GM19372 (cell line): Measurements from ENCODE around the gene VSNL1.
A peak's percentile ranks its signal among the peaks of the same experiment; 100 is the strongest.
"Not testable (repeated sequence)": the region's sequence is repeated elsewhere in the genome, so short reads cannot be mapped to it uniquely, and the experiment has no call there.

Experiments
- ATAC-seq: cut with Tn5 transposase; IDR thresholded peaks from one replicate; pipeline ENCODE4 v1.9.1; 2021; ENCODE audit warnings: mild to moderate bottlenecking, low read depth, moderate library complexity; ENCODE audit not compliant: unreplicated experiment

VSNL1 gene

GRCh38 chr2:17541531-17541950 lies 1.0 kb downstream of the VSNL1 start:
- ATAC-seq: no peak

- no peak for ATAC-seq
These were observed 2.0 kb downstream of the VSNL1 start for GRCh38 chr2:17542471-17542870.

DNA sequence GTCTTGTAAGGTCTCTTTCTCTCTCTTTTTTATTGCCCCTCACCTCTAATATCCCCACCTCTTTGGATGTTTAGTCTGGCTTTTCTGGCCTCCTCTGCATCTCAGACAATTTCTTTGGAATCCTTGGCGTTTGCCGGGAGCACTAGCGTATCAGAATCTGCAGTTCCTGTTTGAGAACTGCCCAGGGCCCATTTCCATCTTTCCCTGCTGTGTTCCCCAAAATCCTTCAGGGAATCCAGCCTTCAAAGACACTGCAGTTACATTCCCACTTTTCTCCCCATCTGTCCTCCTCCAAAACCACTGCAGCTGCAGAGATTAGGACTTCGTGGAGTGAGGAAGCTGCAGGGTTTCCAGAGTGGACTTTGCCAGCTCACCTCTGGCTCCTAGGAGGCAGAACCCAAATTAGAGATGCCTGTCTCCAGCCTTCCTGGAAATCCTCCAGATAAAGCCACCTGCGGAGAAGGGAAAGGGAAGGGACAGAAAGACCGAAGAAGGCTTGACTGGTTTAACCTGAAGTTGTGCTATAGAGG lies 2.7 kb downstream of the VSNL1 start:
- no peak for ATAC-seq

DNA sequence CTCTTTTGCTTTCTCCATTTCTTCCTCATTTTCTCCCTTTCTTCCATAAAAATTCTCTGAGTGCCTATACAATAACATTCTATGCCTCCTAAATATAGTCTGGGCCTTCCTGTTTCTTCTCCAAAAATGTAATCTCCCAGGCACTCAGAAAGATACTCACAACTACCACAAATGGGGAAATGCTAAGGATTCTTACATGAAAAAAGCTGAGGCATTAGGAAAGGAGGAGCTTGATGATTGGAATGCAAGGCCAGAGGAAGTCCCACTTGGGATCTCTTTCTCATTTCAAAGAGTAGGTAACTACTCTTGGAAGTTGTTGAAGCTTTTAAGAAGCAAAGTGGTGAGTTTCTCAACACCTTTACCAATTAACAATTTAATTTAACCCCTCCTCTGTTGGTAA lies 3.4 kb downstream of the VSNL1 start:
- ATAC-seq: no peak

DNA sequence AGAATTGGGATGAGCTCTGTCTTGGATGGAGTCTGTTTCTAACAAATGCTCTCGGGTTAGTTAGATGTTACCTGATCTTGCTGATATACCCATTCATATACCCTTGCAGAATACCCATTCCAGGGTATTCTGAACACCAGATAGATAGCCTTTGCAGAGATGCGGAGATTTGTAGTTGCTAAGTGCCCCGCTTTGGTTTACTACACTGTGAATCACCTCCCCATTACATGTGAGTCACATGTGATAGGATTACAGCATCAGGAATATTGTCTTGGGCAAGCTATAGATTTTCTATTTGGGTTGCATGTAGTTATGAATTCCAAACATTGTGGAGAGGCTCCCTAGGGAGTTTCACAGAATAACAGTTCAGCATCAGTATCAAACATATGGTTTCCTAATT lies 3.8 kb downstream of the VSNL1 start:
- ATAC-seq: no peak

DNA sequence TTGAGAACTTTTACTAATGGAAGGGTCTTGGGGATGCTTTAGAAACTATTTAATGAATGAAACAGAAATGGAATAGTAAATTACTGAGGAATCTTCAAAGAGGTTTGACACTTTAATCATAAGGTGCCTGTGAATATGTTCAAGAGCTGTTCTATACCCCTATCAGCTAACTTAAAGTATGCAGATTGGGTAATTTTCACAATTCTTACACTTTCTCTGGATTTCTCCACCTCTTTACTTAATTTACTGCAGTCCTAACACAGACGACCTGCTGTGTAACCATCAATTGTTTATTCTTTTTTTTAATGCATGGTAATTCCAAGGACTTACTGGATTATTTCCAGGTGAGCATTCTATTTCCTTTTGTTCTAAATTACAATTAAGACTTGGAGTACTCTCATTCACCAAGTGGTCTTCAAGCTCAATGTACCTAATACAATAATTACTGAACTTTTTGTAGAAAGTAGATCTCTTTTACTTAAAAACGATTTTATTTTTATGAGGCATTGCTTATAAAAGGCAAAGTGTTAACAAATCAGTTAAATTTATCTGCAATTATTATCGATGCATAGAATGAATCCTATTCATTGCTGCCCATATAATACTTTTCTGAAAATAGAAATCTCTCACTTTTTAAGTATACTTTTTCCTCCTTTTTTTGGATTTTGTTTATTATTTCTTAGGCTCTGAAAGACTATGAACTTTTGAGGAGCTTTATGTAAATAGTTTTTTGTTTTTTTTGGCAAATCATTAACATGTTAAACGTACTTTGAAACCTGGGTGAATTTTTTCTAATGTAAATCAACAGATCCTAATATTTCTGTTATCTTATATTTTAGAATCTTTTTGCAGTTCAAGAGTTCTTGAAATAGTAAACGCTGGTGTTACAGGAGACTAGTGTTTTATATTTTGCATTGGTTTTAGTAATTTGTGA lies 5.5 kb downstream of the VSNL1 start:
- no peak for ATAC-seq

DNA sequence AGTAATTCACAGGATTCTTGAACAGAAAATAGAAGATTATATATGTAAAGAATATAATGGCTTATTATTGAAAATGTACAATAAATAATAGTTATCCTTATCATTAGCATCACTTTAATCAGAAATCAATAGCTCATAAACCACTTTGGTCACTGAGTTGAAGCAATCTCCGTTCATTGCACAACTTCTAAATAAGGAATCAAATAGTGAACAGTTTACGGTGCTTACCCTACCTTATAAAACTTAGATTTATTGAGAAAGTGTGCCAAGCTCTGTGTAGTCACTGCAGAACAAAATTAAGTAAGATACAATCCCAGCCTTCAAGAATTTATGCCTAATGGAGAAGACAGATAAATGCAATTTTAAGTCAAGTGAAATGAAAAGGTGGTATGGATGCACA lies 6.7 kb downstream of the VSNL1 start:
- no peak for ATAC-seq

DNA sequence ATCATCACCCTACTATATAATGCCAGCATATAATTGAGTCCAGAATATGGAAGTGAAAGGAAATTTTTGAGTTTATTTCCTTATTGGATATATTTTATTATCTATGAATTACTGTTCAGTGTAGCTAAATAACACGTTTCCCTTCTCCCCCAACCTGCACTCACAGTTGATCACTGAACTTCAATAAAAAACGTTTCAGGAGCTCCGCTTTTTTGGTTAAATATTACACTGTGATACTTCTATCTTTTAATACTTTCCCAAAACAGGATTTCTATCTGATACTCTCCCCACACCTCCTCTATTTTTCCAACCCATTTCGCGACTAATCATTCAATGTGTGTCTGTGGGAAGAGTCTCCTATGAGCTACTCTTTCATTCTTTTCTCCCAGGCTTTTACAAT lies 7.2 kb downstream of the VSNL1 start:
- ATAC-seq: no peak

GRCh38 chr2:17550907-17551306 lies 10.4 kb downstream of the VSNL1 start:
- ATAC-seq: no peak

GRCh38 chr2:17555150-17555549 lies 14.7 kb downstream of the VSNL1 start:
- ATAC-seq: no peak

DNA sequence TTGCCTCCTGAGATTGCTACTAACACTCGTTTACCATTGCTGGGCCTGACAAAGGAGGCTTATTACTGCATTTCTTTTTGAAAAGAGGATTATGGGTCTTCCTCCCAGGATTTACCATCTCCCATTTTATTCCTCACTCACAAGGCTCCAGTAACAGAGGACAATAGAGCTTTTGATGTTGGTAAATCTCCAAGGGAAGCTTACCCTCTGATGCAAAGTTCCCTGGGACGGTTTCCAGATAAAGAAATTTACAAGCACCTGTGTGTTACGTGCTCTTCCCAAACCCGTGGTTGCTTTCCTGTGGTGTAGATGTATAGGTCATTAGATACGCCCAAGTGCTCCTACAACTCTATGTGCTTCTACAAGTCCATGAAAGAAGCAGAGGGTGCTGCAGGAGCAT lies 17.1 kb downstream of the VSNL1 start:
- no peak for ATAC-seq

GRCh38 chr2:17558053-17558452 lies 17.6 kb downstream of the VSNL1 start:
- no peak for ATAC-seq

GRCh38 chr2:17558878-17559277 lies 18.4 kb downstream of the VSNL1 start:
- no peak for ATAC-seq

- not testable (repeated sequence) for ATAC-seq
These were observed 25.2 kb downstream of the VSNL1 start for GRCh38 chr2:17565726-17566125.

DNA sequence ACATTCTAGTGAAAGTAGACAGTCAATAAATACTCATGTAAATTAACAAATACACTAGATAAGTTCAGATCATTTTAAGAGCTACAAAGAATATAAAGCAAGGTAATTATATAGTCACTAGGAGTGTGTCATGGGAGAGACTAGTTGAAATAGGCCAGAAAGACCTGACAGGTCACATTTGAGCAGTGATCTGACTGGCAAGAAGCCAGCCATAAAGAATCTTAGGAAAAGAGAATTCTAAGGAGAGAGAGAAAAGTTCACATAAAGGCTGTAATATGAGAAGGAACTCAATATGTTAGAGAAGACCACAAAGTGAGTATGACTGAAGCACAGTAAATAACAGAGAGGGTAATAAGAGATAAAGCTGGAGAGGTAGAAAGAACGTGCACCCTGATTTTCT lies 31.2 kb downstream of the VSNL1 start:
- no peak for ATAC-seq

DNA sequence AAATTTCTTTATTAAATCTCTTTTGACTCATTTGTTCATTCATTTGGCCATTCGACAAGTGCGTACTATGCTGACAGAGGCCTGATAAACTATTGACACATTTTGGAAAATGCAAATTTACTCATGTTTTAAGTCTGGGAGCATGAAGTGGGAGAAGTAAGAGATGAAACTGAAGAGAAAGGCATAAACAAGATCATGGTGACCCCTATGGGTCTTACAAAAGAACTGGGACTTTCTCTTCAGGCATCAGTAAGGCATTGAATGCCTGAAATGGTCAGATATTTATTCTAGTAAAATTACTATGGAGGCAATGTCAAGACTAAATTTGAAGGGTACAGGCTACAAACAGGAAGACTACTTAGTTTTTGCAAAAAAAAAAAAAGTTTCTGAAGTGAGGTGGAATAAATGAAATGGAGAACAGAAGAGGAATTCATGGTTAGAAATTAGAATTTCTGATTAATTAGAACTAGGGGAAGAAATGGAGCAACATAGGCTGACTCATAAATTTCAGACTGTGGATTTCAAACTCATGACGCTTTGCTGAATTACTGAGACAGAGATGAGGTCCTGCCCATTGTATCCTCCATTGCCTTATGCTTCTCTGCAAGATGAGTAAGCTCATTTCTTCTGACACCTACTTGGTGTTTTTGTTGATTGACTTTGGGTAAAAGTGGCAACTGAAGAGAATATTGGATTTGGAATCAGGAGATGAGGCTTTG lies 32.7 kb downstream of the VSNL1 start:
- peak; percentile 50 for ATAC-seq

- no peak for ATAC-seq
These were observed 33.3 kb downstream of the VSNL1 start for GRCh38 chr2:17573804-17574175.

DNA sequence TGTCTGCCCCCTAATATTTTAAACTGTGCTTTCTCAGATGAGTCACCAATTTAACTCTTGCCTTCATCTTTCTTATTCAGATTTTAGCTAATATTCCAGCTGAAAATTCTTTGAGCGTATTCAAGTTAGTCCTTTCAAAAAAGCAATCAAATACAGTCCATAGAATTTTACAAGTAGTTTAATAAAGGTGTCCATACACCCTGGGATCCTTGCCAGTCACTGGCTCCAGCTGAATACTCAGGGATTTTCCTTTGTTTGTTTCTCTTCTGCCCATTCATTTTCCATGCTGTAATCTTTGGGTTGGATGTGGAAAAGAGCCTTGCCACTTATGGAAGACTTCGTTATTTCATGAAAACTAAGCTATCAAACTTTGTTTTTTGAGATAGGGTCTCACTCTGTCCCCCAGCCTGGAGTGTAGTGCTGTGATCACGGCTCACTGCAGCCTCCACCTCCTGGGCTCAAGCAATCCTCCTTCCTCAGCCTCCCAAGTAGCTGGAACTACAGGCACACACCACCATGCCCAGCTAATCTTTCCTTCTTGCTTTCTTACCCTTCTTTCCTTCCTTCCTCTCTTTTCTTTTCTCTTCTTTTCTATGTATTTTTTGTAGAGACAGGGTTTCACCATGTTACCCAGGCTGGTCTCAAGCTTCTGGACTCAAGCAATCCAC lies 34.0 kb downstream of the VSNL1 start:
- no peak for ATAC-seq

GRCh38 chr2:17576802-17577201 lies 36.3 kb downstream of the VSNL1 start:
- no peak for ATAC-seq

GRCh38 chr2:17578466-17578928 lies 38.0 kb downstream of the VSNL1 start:
- no peak for ATAC-seq
